K562 (cell line): Measurements from ENCODE around the gene UBE2I. TPM values are rescaled to one million over a fixed set of nuclear protein-coding genes. Genes with fewer than 3 reads are reported as not detected.
A peak's percentile ranks its signal among the peaks of the same experiment; 100 is the strongest.

Experiments used
- CREM ChIP-seq: IDR thresholded peaks from 2 replicates; pipeline ENCODE4 v1.6.1; 2014; ENCODE audit warnings: antibody characterized with exemption, low read depth
- ETV5 ChIP-seq: sonication (generic); formaldehyde crosslinking; IDR thresholded peaks from 2 replicates; pipeline ENCODE4 v1.4.0; 2020; ENCODE audit warnings: low read depth, mild to moderate bottlenecking, missing genetic modification reagents
- GATAD2B ChIP-seq: fragments of 450-650 bp; IDR thresholded peaks from 2 replicates; pipeline ENCODE4 v1.6.1; 2017; ENCODE audit warnings: mild to moderate bottlenecking, borderline replicate concordance
- MAZ ChIP-seq, 2 experiments: fragments of 450-650 bp in 1 of 2; sonication (generic) in 1 of 2; formaldehyde crosslinking; IDR thresholded peaks in 1 of 2; conservative IDR thresholded peaks in 1 of 2; 2 replicates each; pipeline versions ENCODE4 v1.4.0 to v1.5.0; 2020; ENCODE audit warnings: mild to moderate bottlenecking in 1 of 2, missing genetic modification reagents in 1 of 2
- MCM5 ChIP-seq: fragments of 450-650 bp; IDR thresholded peaks from 2 replicates; pipeline ENCODE4 v1.6.1; 2016; ENCODE audit warnings: low read depth
- NONO ChIP-seq, 2 experiments: fragments of 200-400 bp in 1 of 2; fragments of 450-650 bp in 1 of 2; formaldehyde crosslinking in 1 of 2; IDR thresholded peaks; 2 replicates each; pipeline ENCODE4 v1.6.1; 2017; ENCODE audit warnings: low read depth in 2 of 2, mild to moderate bottlenecking in 2 of 2, moderate library complexity in 2 of 2, low read length in 1 of 2
- RB1 ChIP-seq: fragments of 450-650 bp; IDR thresholded peaks from 2 replicates; pipeline ENCODE4 v1.6.1; 2017; ENCODE audit warnings: low read depth, mild to moderate bottlenecking
- REST ChIP-seq, 2 experiments: fragments of 450-650 bp; formaldehyde crosslinking in 1 of 2; IDR thresholded peaks; 2 replicates each; pipeline versions ENCODE4 v1.4.0 to v1.6.1; 2014 to 2020; ENCODE audit warnings: mild to moderate bottlenecking in 2 of 2, borderline replicate concordance in 1 of 2, low read depth in 1 of 2
- SETDB1 ChIP-seq: IDR thresholded peaks from one replicate; pipeline ENCODE4 v1.6.1; 2012; ENCODE audit warnings: low read length, control low read depth, inconsistent platforms
- SMAD4 ChIP-seq: fragments of 250-450 bp; sonication (Bioruptor Pico); conservative IDR thresholded peaks from 2 replicates; pipeline ENCODE4 v1.8.0; 2021; ENCODE audit warnings: inconsistent platforms, mild to moderate bottlenecking, moderate library complexity
- SMC3 ChIP-seq: conservative IDR thresholded peaks from 2 replicates; pipeline ENCODE4 v1.6.1; 2011; ENCODE audit warnings: low read depth, low read length, improper control_type of control experiment; ENCODE audit not compliant: insufficient read depth
- U2AF2 ChIP-seq: fragments of 200-400 bp; formaldehyde crosslinking; optimal IDR thresholded peaks from 2 replicates; pipeline ENCODE3; 2017; ENCODE audit warnings: low read depth, mild to moderate bottlenecking, low read length
- ZC3H11A ChIP-seq: IDR thresholded peaks from 2 replicates; pipeline ENCODE4 v1.6.1; 2012; ENCODE audit warnings: low read depth, low read length, improper control_type of control experiment
- ZEB2 ChIP-seq: fragments of 450-650 bp; IDR thresholded peaks from 2 replicates; pipeline ENCODE4 v1.6.1; 2016
- ZFP36 ChIP-seq: fragments of 150-350 bp; IDR thresholded peaks from 2 replicates; pipeline ENCODE4 v1.6.1; 2018; ENCODE audit warnings: low read length, low read depth; ENCODE audit not compliant: partially characterized antibody
- ZFX ChIP-seq: sonication (generic); formaldehyde crosslinking; IDR thresholded peaks from 2 replicates; pipeline ENCODE4 v1.8.0; 2022; ENCODE audit warnings: mild to moderate bottlenecking, missing genetic modification reagents, moderate library complexity
- ZNF561 ChIP-seq: fragments of 450-650 bp; formaldehyde crosslinking; conservative IDR thresholded peaks from 2 replicates; pipeline ENCODE4 v1.4.0; 2020; ENCODE audit warnings: mild to moderate bottlenecking, moderate library complexity
- ZNF668 ChIP-seq: fragments of 250-450 bp; sonication (Bioruptor Pico); IDR thresholded peaks from 2 replicates; pipeline ENCODE4 v1.8.0; 2022; ENCODE audit warnings: mild to moderate bottlenecking, inconsistent platforms
- polyA plus RNA-seq, 8 experiments: library from polyadenylated mRNA; depleted of rRNA in 4 of 8; stranded (reverse) in 5 of 8; unstranded in 3 of 8; fragments of >200 nt; fragmentation: Nextera tagmentation in 2 of 8; fragmentation: Illumina TruSeq in 1 of 8; extraction: Ambion mirVana in 2 of 8; extraction: Trizol in 1 of 8; gene quantifications; 2 replicates each; pipeline versions ENCODE4 v1.2.1 to v1.2.3, GENCODE V29; 2011 to 2014; ENCODE audit warnings: inconsistent platforms in 1 of 8, missing spikeins in 1 of 8
- total RNA-seq, 7 experiments: library from RNA; depleted of rRNA in 6 of 7; stranded (reverse); fragments of >200 nt in 6 of 7; fragmentation: Illumina TruSeq in 2 of 7; extraction: Trizol in 2 of 7; gene quantifications; 2 replicates each; pipeline versions ENCODE4 v1.2.1 to v1.2.3, GENCODE V29; 2011 to 2021; ENCODE audit warnings: low replicate concordance in 1 of 7
- TF ChIP-seq, protein P1 (sequence below): sonication (generic); formaldehyde crosslinking; IDR thresholded peaks from 2 replicates; pipeline ENCODE4 v1.8.1; 2023; ENCODE audit warnings: mild to moderate bottlenecking, missing genetic modification reagents

Gene UBE2I
- total and polyA plus RNA-seq, 9 of the 15 experiments (the other 6 are each of a cell fraction or from before 2014, with no cell fraction given) = 36.6 to 254 (median 104) TPM

- TF ChIP-seq REST (IDR thresholded peaks at IDR 0.05; ENCODE audit: borderline replicate concordance) (peak; percentile 81), REST (CRISPR knock-in tag; IDR thresholded peaks at IDR 0.05; ENCODE audit: low read depth) (no peak), ZNF561 (CRISPR knock-in tag) (no peak), SMC3 (peak; percentile 89), SMAD4 (CRISPR knock-in tag) (peak; percentile 31; the same call in 1 of the 2 replicates), U2AF2 (no peak), ZFX (no peak), ZC3H11A (no peak), RB1 (peak; percentile 89), ZFP36 (peak; percentile 7), SETDB1 (no peak), MAZ (CRISPR knock-in tag; conservative IDR thresholded peaks at IDR 0.05 in 1 of 2, IDR thresholded peaks at IDR 0.05 in 1 of 2) (peak; percentile 29 to 71; a peak in 2 of 4 replicates), MCM5 (no peak), CREM (peak; percentile 72), GATAD2B (no peak), NONO (IDR thresholded peaks at IDR 0.05; ENCODE audit: low read depth in 2 of 2, low read length in 1 of 2) (no peak), ZNF668 (CRISPR knock-in tag) (no peak), ETV5 (CRISPR knock-in tag) (0 out of 2 replicates have a peak, but pooled peaks have one; percentile 24), ZEB2 (no peak)
- TF ChIP-seq, protein P1, sequence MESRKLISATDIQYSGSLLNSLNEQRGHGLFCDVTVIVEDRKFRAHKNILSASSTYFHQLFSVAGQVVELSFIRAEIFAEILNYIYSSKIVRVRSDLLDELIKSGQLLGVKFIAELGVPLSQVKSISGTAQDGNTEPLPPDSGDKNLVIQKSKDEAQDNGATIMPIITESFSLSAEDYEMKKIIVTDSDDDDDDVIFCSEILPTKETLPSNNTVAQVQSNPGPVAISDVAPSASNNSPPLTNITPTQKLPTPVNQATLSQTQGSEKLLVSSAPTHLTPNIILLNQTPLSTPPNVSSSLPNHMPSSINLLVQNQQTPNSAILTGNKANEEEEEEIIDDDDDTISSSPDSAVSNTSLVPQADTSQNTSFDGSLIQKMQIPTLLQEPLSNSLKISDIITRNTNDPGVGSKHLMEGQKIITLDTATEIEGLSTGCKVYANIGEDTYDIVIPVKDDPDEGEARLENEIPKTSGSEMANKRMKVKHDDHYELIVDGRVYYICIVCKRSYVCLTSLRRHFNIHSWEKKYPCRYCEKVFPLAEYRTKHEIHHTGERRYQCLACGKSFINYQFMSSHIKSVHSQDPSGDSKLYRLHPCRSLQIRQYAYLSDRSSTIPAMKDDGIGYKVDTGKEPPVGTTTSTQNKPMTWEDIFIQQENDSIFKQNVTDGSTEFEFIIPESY (CRISPR knock-in tag) = peak; percentile 90
Measured at GRCh38 chr16:1363501-1364041, 54.1 kb downstream of the UBE2I start (continued).
